Hematopoietic multipotent progenitor cell treated with erythropoietin and hydrocortisone succinate and interleukin-3 and kit ligand, for 17 days (in vitro differentiated cells): ENCODE data around the gene POU3F1.
A peak's percentile ranks its signal among the peaks of the same experiment; 100 is the strongest.
"Not testable (repeated sequence)": the region's sequence is repeated elsewhere in the genome, so short reads cannot be mapped to it uniquely, and the experiment has no call there.

Experiments
- DNase-seq: peaks from one replicate; pipeline ENCODE4 v3.0.0-alpha.2; 2015; ENCODE audit warnings: low spot score

The POU3F1 gene

DNA sequence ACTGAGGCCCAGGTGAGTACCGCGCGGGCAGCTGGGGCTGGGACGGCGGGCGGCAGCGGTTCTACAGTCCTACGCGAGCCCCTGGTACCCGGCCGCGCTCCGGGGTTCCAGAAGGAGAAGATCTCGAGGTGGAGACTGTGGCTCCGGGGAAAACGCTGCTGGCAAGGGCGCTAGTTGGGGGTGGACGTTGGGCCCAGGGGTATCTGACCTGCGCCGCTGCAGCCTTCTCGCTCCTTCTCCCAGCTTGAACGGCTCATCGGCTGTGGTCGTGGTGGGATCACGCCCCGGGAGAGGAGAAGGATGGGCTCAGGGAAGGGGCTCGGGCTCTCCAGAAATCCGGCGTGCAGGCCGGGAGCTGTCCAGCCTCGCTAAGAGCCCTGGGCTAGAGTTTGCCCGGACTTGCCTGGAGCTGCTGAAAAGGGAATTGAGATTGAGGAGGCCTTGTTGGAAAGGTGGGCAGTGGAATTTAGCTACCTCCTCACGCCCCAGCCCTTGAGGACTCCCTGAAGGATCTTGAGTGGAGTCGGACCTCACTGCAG, 1.1 kb upstream of the POU3F1 start:
- DNase-seq = no peak

GRCh38 chr1:38046884-38047602, 450 bp upstream of the POU3F1 start:
- peak; percentile 31 for DNase-seq

GRCh38 chr1:38045401-38046332, 926 bp downstream of the POU3F1 start:
- no peak for DNase-seq

- no peak for DNase-seq
Observed at GRCh38 chr1:38044221-38045215, 2.1 kb downstream of the POU3F1 start.

DNA sequence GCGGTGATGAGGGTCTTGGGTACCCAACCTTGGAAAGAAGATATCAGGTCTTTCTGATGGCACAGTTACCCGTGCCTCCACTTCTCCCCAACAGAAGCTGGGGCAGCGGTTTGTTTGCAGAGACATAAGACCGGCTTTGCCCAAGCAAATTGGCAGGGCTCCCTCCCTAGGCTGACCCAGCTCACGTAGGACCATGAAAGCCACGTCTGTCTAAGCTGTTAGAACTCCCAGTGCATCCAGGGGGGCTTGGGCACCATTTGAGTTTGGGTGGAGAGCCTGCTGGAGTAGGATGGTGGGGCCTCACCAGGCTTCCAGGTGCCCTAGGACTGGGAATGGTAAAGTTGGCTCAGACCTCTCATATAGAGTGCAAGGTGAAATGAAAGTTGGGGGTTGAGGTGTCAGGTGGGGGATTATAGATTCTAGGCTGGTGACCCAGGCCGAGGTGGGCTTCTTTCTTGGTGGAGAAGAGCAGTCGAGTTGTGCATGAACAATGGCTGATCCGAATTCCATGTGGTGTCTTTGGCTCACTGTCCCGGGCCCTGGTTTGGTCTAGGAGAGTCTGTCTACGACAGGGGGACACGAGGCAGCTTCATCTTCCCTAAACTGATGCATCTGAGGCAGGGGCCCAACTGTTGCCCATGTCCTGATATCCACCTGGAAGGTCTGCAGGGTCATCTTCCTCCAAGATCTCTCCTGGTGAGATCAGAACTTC, 3.4 kb downstream of the POU3F1 start:
- DNase-seq = no peak

DNA sequence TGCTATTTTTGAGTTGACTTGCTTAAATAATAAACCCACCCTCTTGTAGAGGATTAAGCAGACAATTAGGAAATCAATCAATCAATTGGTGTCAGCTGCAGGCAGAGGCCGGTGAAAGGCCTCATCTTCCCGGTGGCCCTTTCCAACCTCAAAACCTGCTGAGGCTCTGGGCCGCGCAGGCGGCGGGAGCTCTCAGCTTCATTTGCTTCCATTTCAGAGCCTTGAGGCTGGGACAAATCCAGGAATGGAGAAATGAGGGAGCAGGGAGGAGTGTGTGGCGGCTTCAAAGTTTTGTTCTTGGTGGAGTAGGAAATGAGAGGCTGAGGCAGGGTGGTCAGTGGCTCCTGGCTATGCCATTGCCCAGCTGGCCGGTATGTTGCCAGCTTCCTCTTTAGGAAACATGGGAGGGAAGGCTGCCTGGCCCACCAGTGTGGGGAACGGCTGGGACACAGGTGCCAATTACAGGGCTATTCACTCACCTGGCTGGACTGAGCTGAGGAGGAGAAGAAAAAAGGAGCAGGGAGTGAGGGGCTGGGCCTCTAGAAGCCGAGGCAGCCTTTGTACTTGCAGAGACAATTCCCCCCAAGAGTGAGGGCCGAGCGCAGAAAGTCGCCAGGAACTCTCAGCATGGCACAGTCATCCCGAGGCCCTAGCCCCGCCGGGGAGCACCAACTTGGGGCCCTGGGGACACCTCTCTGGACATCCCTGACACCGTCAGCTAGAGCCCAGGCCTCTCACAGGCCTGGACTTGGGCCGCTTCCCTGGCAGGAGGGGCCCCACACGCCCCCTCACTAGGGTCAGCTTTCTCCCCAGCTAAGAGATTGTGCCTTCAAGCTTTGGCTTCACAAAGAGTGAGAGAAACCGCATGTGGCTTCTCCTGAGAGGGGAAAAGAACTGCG, 4.4 kb downstream of the POU3F1 start:
- no peak for DNase-seq

- DNase-seq = no peak
Observed at GRCh38 chr1:38039331-38040088, 7.1 kb downstream of the POU3F1 start.

DNA sequence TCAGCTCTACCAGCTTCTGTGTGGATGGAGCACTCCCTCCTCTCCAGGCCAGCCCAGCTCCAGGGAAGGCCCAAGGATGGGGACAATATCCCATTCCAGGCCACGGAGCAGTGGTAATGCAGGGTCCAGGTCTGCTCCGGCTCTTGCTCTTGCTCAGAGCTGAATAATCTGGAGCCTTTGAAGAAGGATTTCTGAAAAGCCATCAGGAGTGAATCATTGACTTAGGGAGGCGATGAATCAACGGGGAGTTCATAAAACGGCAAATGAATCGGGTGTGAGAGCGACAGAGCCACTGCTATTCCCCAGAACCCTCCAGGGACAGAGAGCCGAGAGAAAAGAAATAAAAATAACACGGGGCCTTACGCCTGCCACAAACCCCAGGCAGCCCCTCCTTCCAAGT, 7.7 kb downstream of the POU3F1 start:
- no peak for DNase-seq

DNA sequence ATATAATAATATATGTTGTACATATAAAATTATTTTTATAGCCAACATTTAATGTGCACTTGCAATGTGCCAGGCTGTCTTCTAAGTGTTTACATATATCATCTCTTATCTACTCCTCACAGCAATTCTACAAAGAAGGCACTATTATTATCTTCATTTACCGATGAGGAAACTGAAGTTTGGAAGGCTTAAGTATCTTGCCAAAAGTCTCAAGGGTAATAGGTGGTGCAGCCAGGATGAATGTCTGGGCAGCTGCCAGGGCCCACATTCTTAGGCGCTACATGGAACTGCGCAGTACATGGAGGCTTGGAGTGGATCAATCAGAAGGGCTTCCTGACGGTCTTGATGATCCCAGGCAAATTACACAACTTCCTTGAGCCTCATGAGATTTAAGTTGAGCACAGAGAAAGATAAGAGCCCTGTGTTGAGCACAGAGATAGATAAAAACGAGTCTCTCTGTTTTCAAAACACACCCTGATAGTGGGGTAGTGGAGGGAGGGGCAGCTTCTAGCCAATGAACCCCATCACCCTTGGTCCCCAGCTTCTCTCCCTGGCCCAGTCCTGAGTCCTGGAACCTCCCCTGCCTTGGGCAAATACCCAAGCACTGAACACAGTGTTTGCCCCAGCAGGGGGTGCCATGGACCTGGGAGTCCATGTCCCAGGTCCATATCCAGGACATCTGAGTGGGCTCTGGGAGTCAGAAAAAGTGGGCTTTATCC, 9.2 kb downstream of the POU3F1 start:
- peak; percentile 26 for DNase-seq

DNA sequence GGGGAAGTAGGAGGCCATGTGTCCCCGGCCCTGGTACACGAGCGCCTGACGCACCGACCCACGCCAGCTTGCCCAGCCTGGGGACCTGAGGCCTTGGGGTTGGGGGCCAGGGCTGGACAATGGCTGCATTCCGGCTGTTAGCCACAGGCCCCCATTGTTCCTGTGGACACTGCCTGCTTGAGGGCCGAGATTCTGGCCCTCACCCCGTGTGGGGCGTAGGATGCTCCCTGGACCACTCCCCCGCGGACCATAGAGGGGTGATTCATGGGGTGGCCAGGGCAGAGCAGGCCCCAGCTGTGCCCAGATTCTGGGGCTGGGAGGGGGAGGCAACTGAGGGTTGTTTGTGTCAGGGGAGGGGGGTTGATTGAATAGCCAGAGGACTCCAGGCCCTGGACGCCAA, 11.7 kb downstream of the POU3F1 start:
- no peak for DNase-seq

GRCh38 chr1:38032992-38033391, 13.6 kb downstream of the POU3F1 start:
- DNase-seq = not testable (repeated sequence)

GRCh38 chr1:38031513-38031866, 15.1 kb downstream of the POU3F1 start:
- no peak for DNase-seq

DNA sequence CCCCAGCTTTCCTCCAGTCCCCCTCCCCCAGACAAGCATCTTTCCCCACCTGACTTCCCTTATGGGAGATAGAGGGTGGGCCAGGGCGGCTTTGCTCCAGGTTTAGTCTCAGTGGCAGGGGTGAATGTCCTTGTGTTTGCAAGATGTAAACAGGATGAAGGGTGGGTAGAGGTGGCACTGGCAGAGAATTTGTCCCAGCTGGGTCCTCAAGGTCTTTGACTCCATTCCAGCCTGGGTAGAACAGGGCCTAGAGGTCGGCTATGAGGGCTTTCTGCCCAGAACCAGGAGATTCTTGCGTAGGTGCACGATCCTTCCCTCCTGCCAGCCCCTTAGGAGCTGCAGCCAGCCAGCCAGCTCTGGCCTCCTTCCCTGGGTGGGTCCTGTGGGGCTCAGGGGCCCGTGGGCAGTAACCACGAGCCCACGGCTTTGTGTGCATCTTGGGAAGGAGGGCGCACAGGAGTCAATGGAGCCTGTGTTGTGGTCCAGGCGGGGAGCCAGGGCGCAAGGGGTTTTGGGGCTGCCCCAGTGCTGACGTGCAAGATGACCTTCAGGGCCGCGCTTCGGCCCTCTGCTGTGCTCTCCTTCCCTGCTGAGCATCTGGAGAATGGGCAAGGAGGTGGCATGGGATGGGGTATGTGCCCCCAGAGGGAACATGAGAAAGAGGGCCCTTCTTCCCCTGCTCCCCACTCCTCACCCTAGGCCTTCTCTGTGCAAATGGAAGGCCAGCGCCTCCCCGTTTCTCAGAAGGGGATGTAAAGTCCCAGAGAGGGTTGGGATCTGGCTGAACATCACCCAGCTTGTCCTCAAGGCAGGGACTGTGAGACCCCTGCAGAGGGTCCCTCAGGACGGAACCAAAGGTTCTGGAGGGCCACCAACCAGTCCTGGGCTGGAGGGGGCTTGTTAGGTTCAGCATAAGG, 15.7 kb downstream of the POU3F1 start:
- no peak for DNase-seq

GRCh38 chr1:38029685-38030511, 16.7 kb downstream of the POU3F1 start:
- DNase-seq = no peak

DNA sequence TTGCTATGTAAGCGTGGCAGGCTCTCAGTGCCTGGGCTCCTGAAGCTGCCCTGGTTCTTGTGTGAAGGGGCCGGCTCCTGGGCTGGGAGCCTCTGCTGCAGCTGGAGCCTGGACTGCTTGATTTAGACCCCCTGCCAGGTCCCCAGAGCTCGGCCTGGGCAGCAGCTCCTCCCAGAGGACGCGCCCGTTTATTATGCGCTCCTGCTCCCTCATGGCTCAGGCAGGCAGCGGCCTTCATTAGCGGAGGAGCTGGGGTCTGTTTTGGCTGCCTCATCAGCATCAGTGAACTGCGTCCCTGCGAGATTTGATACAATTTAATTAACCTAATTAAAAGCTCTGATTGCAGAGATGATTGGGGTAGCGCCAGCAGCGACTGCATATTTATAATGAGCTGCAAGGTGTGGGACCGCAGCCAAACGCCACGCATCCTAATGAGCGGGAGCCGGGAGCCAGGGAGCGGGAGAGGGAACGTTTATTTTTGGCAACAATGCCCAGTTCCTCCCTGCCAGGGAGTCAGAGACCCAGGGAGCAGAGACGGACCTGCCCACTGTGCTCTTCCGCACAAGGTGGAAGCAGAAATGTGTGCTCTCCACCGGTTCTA, 17.4 kb downstream of the POU3F1 start:
- DNase-seq = no peak

- DNase-seq = no peak
Observed at GRCh38 chr1:38028671-38029070, 17.9 kb downstream of the POU3F1 start.
